Measurements from ENCODE around the gene CFAP68. TPM values are rescaled to one million over a fixed set of nuclear protein-coding genes. Genes with fewer than 3 reads are reported as not detected.

CFAP68 gene
- total and polyA plus RNA-seq, 2 of the 13 experiments (the other 11 are each of a cell fraction or from before 2014, with no cell fraction given) = 22.2 to 25.6 TPM

GRCh38 chr11:111926505-111927391 lies 47.4 kb downstream of the CFAP68 start (continued):
- TF ChIP-seq TSC22D2 (CRISPR knock-in tag; IDR thresholded peaks at IDR 0.05; ENCODE audit: borderline replicate concordance) = 0 out of 2 replicates have a peak, but pooled peaks have one; percentile 63
- TF ChIP-seq SRY (CRISPR knock-in tag; IDR thresholded peaks at IDR 0.05) = peak; percentile 25; the same call in 1 of the 2 replicates
- no peak for TF ChIP-seq ISX (CRISPR knock-in tag; conservative IDR thresholded peaks at IDR 0.05)
- peak; percentile 25; the same call in 1 of the 2 replicates for TF ChIP-seq TGIF2 (CRISPR knock-in tag; IDR thresholded peaks at IDR 0.05)
- 0 out of 2 replicates have a peak, but pooled peaks have one; percentile 58 for TF ChIP-seq ZNF580 (CRISPR knock-in tag; IDR thresholded peaks at IDR 0.05; ENCODE audit: borderline replicate concordance, low read depth)
- TF ChIP-seq CSRNP1 (CRISPR knock-in tag; IDR thresholded peaks at IDR 0.05) = 0 out of 2 replicates have a peak, but pooled peaks have one; percentile 75
- 0 out of 2 replicates have a peak, but pooled peaks have one; percentile 37 for TF ChIP-seq FOSL2 (CRISPR knock-in tag; IDR thresholded peaks at IDR 0.05)
- no peak for TF ChIP-seq ZNF10 (CRISPR knock-in tag; IDR thresholded peaks at IDR 0.05; ENCODE audit: borderline replicate concordance, low read depth)
- peak; percentile 77 for TF ChIP-seq PHF20 (CRISPR knock-in tag; IDR thresholded peaks at IDR 0.05)
- TF ChIP-seq SP140L (CRISPR knock-in tag; IDR thresholded peaks at IDR 0.05; ENCODE audit: borderline replicate concordance) = 0 out of 2 replicates have a peak, but pooled peaks have one; percentile 62
- 0 out of 2 replicates have a peak, but pooled peaks have one; percentile 43 for TF ChIP-seq ZNF414 (CRISPR knock-in tag; IDR thresholded peaks at IDR 0.05)
- no peak for TF ChIP-seq NPAS2 (CRISPR knock-in tag; IDR thresholded peaks at IDR 0.05; ENCODE audit: borderline replicate concordance)
- peak; percentile 63 for TF ChIP-seq ERF (CRISPR knock-in tag; IDR thresholded peaks at IDR 0.05)
- no peak for TF ChIP-seq CSRNP2 (CRISPR knock-in tag; conservative IDR thresholded peaks at IDR 0.05; ENCODE audit: low read depth)
- peak; percentile 68 for TF ChIP-seq TBX2 (CRISPR knock-in tag; IDR thresholded peaks at IDR 0.05; ENCODE audit: borderline replicate concordance)
- TF ChIP-seq TAF15 (IDR thresholded peaks at IDR 0.05; ENCODE audit: low read depth, low read length, poor library complexity, severe bottlenecking) = no peak
- peak; percentile 90; the same call in 1 of the 2 replicates for TF ChIP-seq ZNF605 (CRISPR knock-in tag; IDR thresholded peaks at IDR 0.05)
- TF ChIP-seq NFYC (CRISPR knock-in tag; IDR thresholded peaks at IDR 0.05) = peak; percentile 75
- peak; percentile 51; the same call in 1 of the 2 replicates for TF ChIP-seq ELF1 (CRISPR knock-in tag; IDR thresholded peaks at IDR 0.05)
- TF ChIP-seq GATAD2A (CRISPR knock-in tag; IDR thresholded peaks at IDR 0.05) = peak; percentile 70
- TF ChIP-seq ZC3H13 (CRISPR knock-in tag; IDR thresholded peaks at IDR 0.05) = no peak
- peak; percentile 88; the same call in 1 of the 2 replicates for TF ChIP-seq KDM5B (CRISPR knock-in tag; IDR thresholded peaks at IDR 0.05; ENCODE audit: borderline replicate concordance)
